K562 (cell line): Measurements from ENCODE around the gene AOC3. TPM values are rescaled to one million over a fixed set of nuclear protein-coding genes. Genes with fewer than 3 reads are reported as not detected.

ENCODE experiments used
- EP300 ChIP-seq: IDR thresholded peaks from 2 replicates; pipeline ENCODE4 v1.6.1; 2012; ENCODE audit warnings: low read length, improper control_type of control experiment
- HNRNPLL ChIP-seq: fragments of 200-400 bp; formaldehyde crosslinking; IDR thresholded peaks from 2 replicates; pipeline ENCODE4 v1.6.1; 2017; ENCODE audit warnings: low read length, low read depth, mild to moderate bottlenecking; ENCODE audit not compliant: poor library complexity, severe bottlenecking
- KDM2B ChIP-seq: fragments of 250-450 bp; sonication (Bioruptor Pico); IDR thresholded peaks from 2 replicates; pipeline ENCODE4 v1.8.0; 2021; ENCODE audit warnings: mild to moderate bottlenecking, moderate library complexity
- PCBP2 ChIP-seq: fragments of 200-400 bp; formaldehyde crosslinking; IDR thresholded peaks from 2 replicates; pipeline ENCODE4 v1.6.1; 2018; ENCODE audit warnings: low read length, low read depth, mild to moderate bottlenecking, moderate library complexity; ENCODE audit not compliant: poor library complexity, severe bottlenecking
- SAFB ChIP-seq: fragments of 200-400 bp; formaldehyde crosslinking; IDR thresholded peaks from 2 replicates; pipeline ENCODE4 v1.6.1; 2017; ENCODE audit warnings: low read depth, low read length, borderline replicate concordance
- SMARCA4 ChIP-seq: fragments of 450-650 bp; IDR thresholded peaks from 2 replicates; pipeline ENCODE4 v1.6.1; 2016
- SREBF1 ChIP-seq: fragments of 150-350 bp; IDR thresholded peaks from 2 replicates; pipeline ENCODE4 v1.6.1; 2014; ENCODE audit warnings: antibody characterized with exemption, low read depth, low read length, borderline replicate concordance
- ZFX ChIP-seq: sonication (generic); formaldehyde crosslinking; IDR thresholded peaks from 2 replicates; pipeline ENCODE4 v1.8.0; 2022; ENCODE audit warnings: mild to moderate bottlenecking, missing genetic modification reagents, moderate library complexity
- ZNF12 ChIP-seq: sonication (generic); formaldehyde crosslinking; IDR thresholded peaks from 2 replicates; pipeline ENCODE4 v1.4.0; 2020; ENCODE audit warnings: mild to moderate bottlenecking, missing genetic modification reagents
- ZNF134 ChIP-seq: fragments of 250-450 bp; sonication (Bioruptor Pico); conservative IDR thresholded peaks from 2 replicates; pipeline ENCODE4 v1.4.0; 2020
- polyA plus RNA-seq, 8 experiments: library from polyadenylated mRNA; depleted of rRNA in 4 of 8; stranded (reverse) in 5 of 8; unstranded in 3 of 8; fragments of >200 nt; fragmentation: Nextera tagmentation in 2 of 8; fragmentation: Illumina TruSeq in 1 of 8; extraction: Ambion mirVana in 2 of 8; extraction: Trizol in 1 of 8; gene quantifications; 2 replicates each; pipeline versions ENCODE4 v1.2.1 to v1.2.3, GENCODE V29; 2011 to 2014; ENCODE audit warnings: inconsistent platforms in 1 of 8, missing spikeins in 1 of 8
- total RNA-seq, 7 experiments: library from RNA; depleted of rRNA in 6 of 7; stranded (reverse); fragments of >200 nt in 6 of 7; fragmentation: Illumina TruSeq in 2 of 7; extraction: Trizol in 2 of 7; gene quantifications; 2 replicates each; pipeline versions ENCODE4 v1.2.1 to v1.2.3, GENCODE V29; 2011 to 2021; ENCODE audit warnings: low replicate concordance in 1 of 7
- TF ChIP-seq, protein P1 (sequence below): fragments of 450-650 bp; IDR thresholded peaks from 2 replicates; pipeline ENCODE4 v1.6.1; 2016; ENCODE audit warnings: low read depth
- TF ChIP-seq, protein P2 (sequence below), 3 experiments: IDR thresholded peaks in 2 of 3; conservative IDR thresholded peaks in 1 of 3; 2 replicates each; pipeline ENCODE4 v1.5.1; 2011 to 2012; ENCODE audit warnings: low read length in 3 of 3, mild to moderate bottlenecking in 3 of 3, control low read depth in 2 of 3, improper control_type of control experiment in 1 of 3, inconsistent platforms in 1 of 3, low read depth in 1 of 3, mixed read lengths in 1 of 3, moderate library complexity in 1 of 3; ENCODE audit not compliant: insufficient read depth in 2 of 3
- TF ChIP-seq, protein P3 (sequence below): fragments of 250-450 bp; sonication (Bioruptor Pico); IDR thresholded peaks from 2 replicates; pipeline ENCODE4 v1.4.0; 2020; ENCODE audit warnings: mild to moderate bottlenecking, moderate library complexity

AOC3 gene
- total and polyA plus RNA-seq, 9 of the 15 experiments (the other 6 are each of a cell fraction or from before 2014, with no cell fraction given), result 0.09 to 0.42 (median 0.22) TPM; not detected in 3

DNA sequence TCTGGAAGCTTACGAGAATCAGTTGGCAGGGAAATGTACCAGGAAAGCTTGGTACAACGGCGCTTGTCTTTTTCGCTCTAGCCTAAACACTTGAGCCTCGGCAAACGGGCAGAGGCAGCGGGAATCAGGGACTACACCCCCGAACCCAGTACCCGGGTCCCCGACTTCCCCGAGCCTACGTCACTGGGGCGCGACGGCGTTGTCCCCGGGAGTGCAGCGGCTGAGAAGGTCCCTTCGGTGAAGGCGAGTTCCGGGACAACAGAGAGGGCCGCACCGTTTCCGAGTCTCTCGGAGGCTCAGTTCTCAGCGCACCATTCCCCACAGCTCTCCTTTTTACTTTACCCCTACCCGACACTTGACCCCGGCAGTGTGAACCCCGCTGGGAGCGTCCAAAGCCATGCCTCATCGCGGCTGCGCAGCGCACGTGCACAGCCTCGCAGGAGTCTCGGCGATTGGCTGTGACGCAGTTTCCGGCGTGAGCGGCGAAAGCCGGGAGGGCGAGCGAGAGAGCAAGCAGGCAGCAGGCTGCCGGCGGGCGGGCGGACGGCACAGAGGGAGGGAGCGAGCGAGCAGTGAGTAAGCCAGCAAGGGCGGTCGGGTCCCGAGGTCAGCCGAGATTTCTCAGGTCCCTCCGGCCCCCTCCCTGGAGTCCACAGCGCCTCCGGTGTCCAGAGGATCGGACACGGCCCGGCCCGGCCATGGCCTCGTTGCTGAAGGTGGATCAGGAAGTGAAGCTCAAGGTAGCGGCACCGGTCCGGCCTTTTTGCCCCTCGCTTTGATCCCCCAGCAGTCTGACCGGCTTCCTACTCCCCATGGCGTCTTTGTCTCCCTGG, 17.8 kb upstream of the AOC3 start, which contains the start of gene PSME3 (continued):
- TF ChIP-seq, protein P1, sequence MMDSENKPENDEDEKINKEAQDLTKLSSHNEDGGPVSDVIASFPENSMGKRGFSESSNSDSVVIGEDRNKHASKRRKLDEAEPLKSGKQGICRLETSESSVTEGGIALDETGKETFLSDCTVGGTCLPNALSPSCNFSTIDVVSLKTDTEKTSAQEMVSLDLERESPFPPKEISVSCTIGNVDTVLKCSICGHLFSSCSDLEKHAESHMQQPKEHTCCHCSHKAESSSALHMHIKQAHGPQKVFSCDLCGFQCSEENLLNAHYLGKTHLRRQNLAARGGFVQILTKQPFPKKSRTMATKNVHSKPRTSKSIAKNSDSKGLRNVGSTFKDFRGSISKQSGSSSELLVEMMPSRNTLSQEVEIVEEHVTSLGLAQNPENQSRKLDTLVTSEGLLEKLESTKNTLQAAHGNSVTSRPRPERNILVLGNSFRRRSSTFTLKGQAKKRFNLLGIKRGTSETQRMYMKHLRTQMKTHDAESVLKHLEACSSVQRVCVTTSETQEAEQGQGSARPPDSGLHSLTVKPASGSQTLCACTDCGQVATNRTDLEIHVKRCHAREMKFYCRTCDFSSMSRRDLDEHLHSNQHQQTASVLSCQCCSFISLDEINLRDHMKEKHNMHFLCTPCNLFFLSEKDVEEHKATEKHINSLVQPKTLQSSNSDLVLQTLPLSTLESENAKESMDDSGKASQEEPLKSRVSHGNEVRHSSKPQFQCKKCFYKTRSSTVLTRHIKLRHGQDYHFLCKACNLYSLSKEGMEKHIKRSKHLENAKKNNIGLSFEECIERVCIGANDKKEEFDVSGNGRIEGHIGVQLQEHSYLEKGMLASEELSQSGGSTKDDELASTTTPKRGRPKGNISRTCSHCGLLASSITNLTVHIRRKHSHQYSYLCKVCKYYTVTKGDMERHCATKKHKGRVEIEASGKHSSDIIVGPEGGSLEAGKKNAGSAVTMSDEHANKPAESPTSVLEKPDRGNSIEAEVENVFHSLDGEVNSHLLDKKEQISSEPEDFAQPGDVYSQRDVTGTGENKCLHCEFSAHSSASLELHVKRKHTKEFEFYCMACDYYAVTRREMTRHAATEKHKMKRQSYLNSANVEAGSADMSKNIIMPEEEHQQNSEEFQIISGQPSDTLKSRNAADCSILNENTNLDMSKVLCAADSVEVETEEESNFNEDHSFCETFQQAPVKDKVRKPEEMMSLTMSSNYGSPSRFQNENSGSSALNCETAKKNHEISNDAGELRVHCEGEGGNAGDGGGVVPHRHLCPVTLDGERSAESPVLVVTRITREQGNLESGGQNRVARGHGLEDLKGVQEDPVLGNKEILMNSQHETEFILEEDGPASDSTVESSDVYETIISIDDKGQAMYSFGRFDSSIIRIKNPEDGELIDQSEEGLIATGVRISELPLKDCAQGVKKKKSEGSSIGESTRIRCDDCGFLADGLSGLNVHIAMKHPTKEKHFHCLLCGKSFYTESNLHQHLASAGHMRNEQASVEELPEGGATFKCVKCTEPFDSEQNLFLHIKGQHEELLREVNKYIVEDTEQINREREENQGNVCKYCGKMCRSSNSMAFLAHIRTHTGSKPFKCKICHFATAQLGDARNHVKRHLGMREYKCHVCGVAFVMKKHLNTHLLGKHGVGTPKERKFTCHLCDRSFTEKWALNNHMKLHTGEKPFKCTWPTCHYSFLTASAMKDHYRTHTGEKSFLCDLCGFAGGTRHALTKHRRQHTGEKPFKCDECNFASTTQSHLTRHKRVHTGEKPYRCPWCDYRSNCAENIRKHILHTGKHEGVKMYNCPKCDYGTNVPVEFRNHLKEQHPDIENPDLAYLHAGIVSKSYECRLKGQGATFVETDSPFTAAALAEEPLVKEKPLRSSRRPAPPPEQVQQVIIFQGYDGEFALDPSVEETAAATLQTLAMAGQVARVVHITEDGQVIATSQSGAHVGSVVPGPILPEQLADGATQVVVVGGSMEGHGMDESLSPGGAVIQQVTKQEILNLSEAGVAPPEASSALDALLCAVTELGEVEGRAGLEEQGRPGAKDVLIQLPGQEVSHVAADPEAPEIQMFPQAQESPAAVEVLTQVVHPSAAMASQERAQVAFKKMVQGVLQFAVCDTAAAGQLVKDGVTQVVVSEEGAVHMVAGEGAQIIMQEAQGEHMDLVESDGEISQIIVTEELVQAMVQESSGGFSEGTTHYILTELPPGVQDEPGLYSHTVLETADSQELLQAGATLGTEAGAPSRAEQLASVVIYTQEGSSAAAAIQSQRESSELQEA, result 0 out of 2 replicates have a peak, but pooled peaks have one; percentile 9
- no peak for TF ChIP-seq ZNF12
- peak; percentile 16; the same call in 1 of the 2 replicates for TF ChIP-seq EP300
- no peak for TF ChIP-seq SMARCA4
- TF ChIP-seq PCBP2, result no peak
- TF ChIP-seq HNRNPLL, result peak; percentile 61
- TF ChIP-seq, protein P2, sequence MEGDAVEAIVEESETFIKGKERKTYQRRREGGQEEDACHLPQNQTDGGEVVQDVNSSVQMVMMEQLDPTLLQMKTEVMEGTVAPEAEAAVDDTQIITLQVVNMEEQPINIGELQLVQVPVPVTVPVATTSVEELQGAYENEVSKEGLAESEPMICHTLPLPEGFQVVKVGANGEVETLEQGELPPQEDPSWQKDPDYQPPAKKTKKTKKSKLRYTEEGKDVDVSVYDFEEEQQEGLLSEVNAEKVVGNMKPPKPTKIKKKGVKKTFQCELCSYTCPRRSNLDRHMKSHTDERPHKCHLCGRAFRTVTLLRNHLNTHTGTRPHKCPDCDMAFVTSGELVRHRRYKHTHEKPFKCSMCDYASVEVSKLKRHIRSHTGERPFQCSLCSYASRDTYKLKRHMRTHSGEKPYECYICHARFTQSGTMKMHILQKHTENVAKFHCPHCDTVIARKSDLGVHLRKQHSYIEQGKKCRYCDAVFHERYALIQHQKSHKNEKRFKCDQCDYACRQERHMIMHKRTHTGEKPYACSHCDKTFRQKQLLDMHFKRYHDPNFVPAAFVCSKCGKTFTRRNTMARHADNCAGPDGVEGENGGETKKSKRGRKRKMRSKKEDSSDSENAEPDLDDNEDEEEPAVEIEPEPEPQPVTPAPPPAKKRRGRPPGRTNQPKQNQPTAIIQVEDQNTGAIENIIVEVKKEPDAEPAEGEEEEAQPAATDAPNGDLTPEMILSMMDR (IDR thresholded peaks at IDR 0.05 in 2 of 3, conservative IDR thresholded peaks at IDR 0.05 in 1 of 3; ENCODE audit: insufficient read depth in 2 of 3, low read depth in 1 of 3, low read length in 3 of 3), result peak in 1 of 3 experiments; percentile 1; a peak in 1 of 6 replicates
- 0 out of 2 replicates have a peak, but pooled peaks have one; percentile 45 for TF ChIP-seq KDM2B (CRISPR knock-in tag)
- no peak for TF ChIP-seq SREBF1
- no peak for TF ChIP-seq SAFB
- TF ChIP-seq, protein P3, sequence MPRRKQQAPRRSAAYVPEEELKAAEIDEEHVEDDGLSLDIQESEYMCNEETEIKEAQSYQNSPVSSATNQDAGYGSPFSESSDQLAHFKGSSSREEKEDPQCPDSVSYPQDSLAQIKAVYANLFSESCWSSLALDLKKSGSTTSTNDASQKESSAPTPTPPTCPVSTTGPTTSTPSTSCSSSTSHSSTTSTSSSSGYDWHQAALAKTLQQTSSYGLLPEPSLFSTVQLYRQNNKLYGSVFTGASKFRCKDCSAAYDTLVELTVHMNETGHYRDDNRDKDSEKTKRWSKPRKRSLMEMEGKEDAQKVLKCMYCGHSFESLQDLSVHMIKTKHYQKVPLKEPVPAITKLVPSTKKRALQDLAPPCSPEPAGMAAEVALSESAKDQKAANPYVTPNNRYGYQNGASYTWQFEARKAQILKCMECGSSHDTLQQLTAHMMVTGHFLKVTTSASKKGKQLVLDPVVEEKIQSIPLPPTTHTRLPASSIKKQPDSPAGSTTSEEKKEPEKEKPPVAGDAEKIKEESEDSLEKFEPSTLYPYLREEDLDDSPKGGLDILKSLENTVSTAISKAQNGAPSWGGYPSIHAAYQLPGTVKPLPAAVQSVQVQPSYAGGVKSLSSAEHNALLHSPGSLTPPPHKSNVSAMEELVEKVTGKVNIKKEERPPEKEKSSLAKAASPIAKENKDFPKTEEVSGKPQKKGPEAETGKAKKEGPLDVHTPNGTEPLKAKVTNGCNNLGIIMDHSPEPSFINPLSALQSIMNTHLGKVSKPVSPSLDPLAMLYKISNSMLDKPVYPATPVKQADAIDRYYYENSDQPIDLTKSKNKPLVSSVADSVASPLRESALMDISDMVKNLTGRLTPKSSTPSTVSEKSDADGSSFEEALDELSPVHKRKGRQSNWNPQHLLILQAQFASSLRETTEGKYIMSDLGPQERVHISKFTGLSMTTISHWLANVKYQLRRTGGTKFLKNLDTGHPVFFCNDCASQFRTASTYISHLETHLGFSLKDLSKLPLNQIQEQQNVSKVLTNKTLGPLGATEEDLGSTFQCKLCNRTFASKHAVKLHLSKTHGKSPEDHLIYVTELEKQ, result no peak
- no peak for TF ChIP-seq ZNF134 (CRISPR knock-in tag)
- peak; percentile 86 for TF ChIP-seq ZFX
